ENCODE data around the gene PSMB11. TPM values are rescaled to one million over a fixed set of nuclear protein-coding genes. Genes with fewer than 3 reads are reported as not detected.

The PSMB11 gene
- total and polyA plus RNA-seq, 8 donors: 0.05 TPM; not detected in 7

DNA sequence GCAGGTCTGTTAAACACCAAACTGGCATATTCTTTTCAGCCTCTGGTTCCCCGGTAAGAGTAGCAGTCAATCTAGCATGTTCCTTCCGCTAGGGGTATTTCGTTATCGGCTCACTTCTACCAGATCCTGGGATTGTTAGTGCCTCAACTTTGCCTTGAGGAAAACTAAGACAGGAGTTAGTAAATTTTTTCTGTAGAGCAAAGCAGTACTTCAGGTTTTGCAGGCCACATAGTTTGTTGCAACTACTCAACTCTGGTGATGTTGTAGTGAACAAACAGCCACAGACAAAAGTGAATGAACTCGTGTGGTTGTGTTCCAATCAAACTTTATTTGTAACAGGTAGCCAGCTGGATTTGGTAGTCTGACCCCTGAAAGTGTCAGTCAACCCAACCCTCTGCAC, 21.6 kb downstream of the PSMB11 start:
- Histone ChIP-seq H3K4me1 (peaks cover 0 to 7% (median 3%) of the 10 kb centered on the region in 3 donors), H3K9me3 (no peaks in the 10 kb centered on the region), H3K27ac (no peak overlapping the region), H3K4me3 (no peak overlapping the region), H3K36me3 (peaks cover 13 to 70% (median 60%) of the 10 kb centered on the region in 3 donors), H3K27me3 (no peaks in the 10 kb centered on the region)
- FAIRE-seq (no peak), ATAC-seq (no peak), DNase-seq (no peak)
- intact Hi-C loops (cut with DNase I): no loop called here
- 85 to 86% methylated on average over 5 of the region's 5 CpGs for WGBS, 2 donors
- TF ChIP-seq, protein P1, sequence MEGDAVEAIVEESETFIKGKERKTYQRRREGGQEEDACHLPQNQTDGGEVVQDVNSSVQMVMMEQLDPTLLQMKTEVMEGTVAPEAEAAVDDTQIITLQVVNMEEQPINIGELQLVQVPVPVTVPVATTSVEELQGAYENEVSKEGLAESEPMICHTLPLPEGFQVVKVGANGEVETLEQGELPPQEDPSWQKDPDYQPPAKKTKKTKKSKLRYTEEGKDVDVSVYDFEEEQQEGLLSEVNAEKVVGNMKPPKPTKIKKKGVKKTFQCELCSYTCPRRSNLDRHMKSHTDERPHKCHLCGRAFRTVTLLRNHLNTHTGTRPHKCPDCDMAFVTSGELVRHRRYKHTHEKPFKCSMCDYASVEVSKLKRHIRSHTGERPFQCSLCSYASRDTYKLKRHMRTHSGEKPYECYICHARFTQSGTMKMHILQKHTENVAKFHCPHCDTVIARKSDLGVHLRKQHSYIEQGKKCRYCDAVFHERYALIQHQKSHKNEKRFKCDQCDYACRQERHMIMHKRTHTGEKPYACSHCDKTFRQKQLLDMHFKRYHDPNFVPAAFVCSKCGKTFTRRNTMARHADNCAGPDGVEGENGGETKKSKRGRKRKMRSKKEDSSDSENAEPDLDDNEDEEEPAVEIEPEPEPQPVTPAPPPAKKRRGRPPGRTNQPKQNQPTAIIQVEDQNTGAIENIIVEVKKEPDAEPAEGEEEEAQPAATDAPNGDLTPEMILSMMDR (IDR thresholded peaks at IDR 0.05): no peak

DNA sequence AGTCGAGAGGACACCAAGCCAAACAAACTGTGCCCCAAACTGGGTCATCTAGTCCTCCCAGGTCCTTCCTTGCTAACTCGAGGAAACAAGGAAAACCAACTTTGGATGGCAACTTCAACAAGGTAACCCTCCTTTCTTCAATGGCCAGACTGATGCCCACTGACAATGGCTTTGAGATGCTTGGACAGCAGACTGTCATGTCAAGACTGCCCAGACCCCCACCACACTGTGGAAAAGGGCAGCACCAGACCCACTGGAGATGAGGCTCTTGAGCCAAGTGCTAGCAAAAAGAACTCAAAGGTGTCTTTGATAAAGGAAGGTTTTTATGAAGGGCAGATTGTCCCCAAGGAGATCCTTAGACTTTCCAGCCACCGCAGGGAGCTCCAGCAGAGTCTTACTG, 24.4 kb downstream of the PSMB11 start:
- DNase-seq (peak in 1 of 6 donors; percentile 7), FAIRE-seq (no peak), ATAC-seq (no peak)
- H3K9me3 ChIP-seq: no peaks in the 10 kb centered on the region
- H3K4me3 ChIP-seq: no peak overlapping the region
- intact Hi-C loops (cut with DNase I): loop anchor here in 1 of 3 donors (5.0 kb wide), 1 partner anchor 46 kb away; no protein-coding TSS in a partner anchor
- H3K27ac ChIP-seq: no peak overlapping the region
- H3K36me3 ChIP-seq: peaks cover 8 to 57% (median 41%) of the 10 kb centered on the region in 3 donors
- H3K4me1 ChIP-seq: peaks cover 0 to 18% (median 7%) of the 10 kb centered on the region in 3 donors
- TF ChIP-seq, protein P1 (IDR thresholded peaks at IDR 0.05): no peak
- no peaks in the 10 kb centered on the region for H3K27me3 ChIP-seq
- WGBS, 2 donors: 81 to 87% methylated on average over 3 of the region's 3 CpGs

DNA sequence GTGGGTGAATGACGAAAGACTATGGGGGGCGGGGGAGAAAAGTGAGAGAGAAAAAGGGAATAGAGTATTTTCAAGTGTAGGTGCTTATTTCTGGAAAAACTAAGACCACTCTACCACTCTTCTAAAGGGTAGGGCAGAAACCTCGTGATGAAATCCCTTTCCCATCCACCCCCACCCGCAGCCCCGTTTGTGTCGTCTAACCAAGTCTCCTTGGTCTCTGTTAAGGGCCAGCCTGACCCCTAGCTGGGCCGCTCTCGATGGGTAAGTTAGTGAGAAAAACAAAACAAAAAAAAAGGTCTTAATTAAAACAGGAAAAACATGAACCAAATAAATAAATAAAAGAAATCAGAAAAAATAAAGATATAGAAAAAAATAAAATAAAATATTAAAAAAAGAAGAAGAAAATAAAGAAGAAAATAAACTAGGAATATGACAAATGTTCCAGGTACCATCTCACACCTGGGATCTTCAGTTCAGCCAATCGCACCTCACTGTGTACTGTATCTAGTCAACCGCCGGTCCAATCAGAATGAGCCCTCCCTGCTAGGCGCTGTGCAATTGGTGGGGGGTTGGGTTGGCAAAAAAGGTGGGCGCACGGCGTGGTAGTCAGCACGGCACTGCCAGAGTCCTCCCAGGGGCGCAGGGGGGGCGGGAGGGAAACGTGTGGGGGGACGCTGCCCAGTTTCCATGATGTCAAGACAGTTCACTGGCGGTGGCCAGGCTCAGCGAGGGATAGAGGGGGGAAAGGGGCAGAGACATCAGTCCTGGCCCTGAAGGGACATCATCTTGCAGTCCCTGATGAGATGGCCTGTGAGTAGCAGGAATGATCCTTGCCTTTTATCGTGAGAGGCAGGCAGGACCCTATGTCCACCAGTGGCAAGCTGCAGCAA, 25.1 kb downstream of the PSMB11 start:
- DNase-seq (peak in 1 of 6 donors; percentile 15), FAIRE-seq (no peak), ATAC-seq (no peak)
- TF ChIP-seq, protein P1 (IDR thresholded peaks at IDR 0.05): no peak
- no peak overlapping the region for H3K4me3 ChIP-seq
- peaks cover 8 to 55% (median 40%) of the 10 kb centered on the region in 3 donors for H3K36me3 ChIP-seq
- intact Hi-C loops (cut with DNase I): loop anchor here in 1 of 3 donors (5.0 kb wide), 1 partner anchor 45 kb away; no protein-coding TSS in a partner anchor
- H3K9me3 ChIP-seq: no peaks in the 10 kb centered on the region
- H3K27me3 ChIP-seq: no peaks in the 10 kb centered on the region
- H3K27ac ChIP-seq: no peak overlapping the region
- WGBS, 2 donors: 85 to 88% methylated on average over 20 to 23 of the region's 23 CpGs
- peaks cover 5 to 21% (median 12%) of the 10 kb centered on the region in 3 donors for H3K4me1 ChIP-seq

DNA sequence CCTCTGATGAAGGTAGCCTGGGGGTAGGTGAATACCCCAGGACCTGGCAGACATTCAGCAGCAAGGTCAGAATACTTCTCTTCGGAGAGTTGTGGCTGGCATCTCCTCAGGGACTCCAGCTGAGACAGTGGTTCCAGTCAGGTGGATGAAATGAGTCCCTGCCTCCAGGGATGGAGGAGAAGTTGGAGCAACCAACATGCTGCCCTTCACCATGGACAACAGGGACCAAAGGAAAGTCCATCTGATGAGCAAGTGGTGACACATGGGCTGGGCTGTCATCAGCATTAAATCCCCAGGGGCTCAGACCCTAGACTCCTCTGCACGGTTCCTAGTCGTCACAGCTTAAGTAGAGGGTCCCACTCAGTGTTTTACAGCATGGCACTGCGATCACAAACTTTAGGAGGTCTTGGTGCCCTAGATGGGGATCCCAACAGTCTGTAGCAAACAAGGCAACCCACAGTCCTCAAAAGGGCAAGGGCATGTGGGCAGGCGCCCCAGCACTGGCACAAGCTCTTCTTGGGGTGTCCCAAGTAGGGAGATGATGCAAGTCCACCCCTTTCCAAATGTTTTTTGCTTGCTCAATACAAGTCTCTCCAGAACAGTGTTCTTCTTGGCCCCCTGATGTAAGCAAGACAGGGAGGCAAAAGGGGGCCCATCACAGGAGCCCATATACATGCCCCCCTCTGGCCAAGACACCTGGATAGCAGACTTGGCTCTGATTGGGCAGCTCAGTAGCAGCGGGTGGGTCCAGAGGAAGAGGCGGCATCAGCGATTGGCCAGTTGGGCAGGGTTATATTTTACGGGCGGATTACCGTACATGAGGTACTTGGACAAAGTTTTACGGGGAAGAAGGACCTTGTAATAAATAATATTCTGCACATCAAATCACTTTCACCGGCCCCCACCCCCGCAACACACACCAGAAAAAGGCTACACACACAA, 26.1 kb downstream of the PSMB11 start:
- DNase-seq (peak in 1 of 6 donors; percentile 30), FAIRE-seq (no peak), ATAC-seq (no peak)
- 70 to 72% methylated on average over 14 of the region's 14 CpGs for WGBS, 2 donors
- Histone ChIP-seq H3K9me3 (no peaks in the 10 kb centered on the region), H3K4me3 (no peak overlapping the region), H3K27me3 (no peaks in the 10 kb centered on the region), H3K4me1 (peaks cover 15 to 23% (median 19%) of the 10 kb centered on the region in 3 donors), H3K27ac (no peak overlapping the region), H3K36me3 (peaks cover 4 to 53% (median 30%) of the 10 kb centered on the region in 3 donors)
- intact Hi-C loops (cut with DNase I): loop anchor here in 1 of 3 donors (5.0 kb wide), 1 partner anchor 44 kb away; no protein-coding TSS in a partner anchor
- TF ChIP-seq, protein P1 (IDR thresholded peaks at IDR 0.05): no peak
